Hepatocyte (in vitro differentiated cells): ENCODE data around the gene SHCBP1L. TPM values are rescaled to one million over a fixed set of nuclear protein-coding genes. Genes with fewer than 3 reads are reported as not detected.

Experiments
- DNase-seq: peaks from one replicate; pipeline ENCODE4 v3.0.0-alpha.2; 2016; ENCODE audit warnings: low spot score
- H2AFZ ChIP-seq: fragments of 200-600 bp; sonication (generic); 2 replicates; pipeline ENCODE4 v1.6.0; 2016; ENCODE audit warnings: antibody characterized with exemption, mild to moderate bottlenecking
- H3K27ac ChIP-seq: fragments of 200-600 bp; sonication (generic); 2 replicates; pipeline ENCODE4 v1.5.1; 2016; ENCODE audit warnings: mild to moderate bottlenecking
- H3K27me3 ChIP-seq: fragments of 200-600 bp; sonication (generic); 2 replicates; pipeline ENCODE4 v1.6.1; 2016
- H3K36me3 ChIP-seq: fragments of 200-600 bp; sonication (generic); replicated peaks from 2 replicates; pipeline ENCODE4 v1.5.1; 2016; ENCODE audit warnings: low read depth; ENCODE audit not compliant: insufficient read depth
- H3K4me1 ChIP-seq: fragments of 200-600 bp; sonication (generic); 2 replicates; pipeline ENCODE4 v1.5.1; 2016; ENCODE audit warnings: mild to moderate bottlenecking, moderate library complexity; ENCODE audit not compliant: insufficient read depth
- H3K4me2 ChIP-seq: fragments of 200-600 bp; sonication (generic); 2 replicates; pipeline ENCODE4 v1.6.0; 2016
- H3K4me3 ChIP-seq: fragments of 200-600 bp; sonication (generic); 2 replicates; pipeline ENCODE4 v1.5.1; 2016; ENCODE audit warnings: mild to moderate bottlenecking
- H3K79me2 ChIP-seq: fragments of 200-600 bp; sonication (generic); 2 replicates; pipeline ENCODE4 v1.6.0; 2017; ENCODE audit warnings: mild to moderate bottlenecking
- H3K9me2 ChIP-seq: fragments of 200-600 bp; sonication (generic); replicated peaks from 2 replicates; pipeline ENCODE4 v1.6.0; 2017; ENCODE audit warnings: mild to moderate bottlenecking; ENCODE audit not compliant: insufficient read depth
- H3K9me3 ChIP-seq: fragments of 200-600 bp; sonication (generic); 2 replicates; pipeline ENCODE4 v1.5.1; 2016; ENCODE audit warnings: low read depth, mild to moderate bottlenecking
- H4K20me1 ChIP-seq: fragments of 200-600 bp; sonication (generic); 2 replicates; pipeline ENCODE4 v1.6.0; 2016; ENCODE audit warnings: mild to moderate bottlenecking; ENCODE audit not compliant: insufficient read depth, poor library complexity, severe bottlenecking
- EZH2 ChIP-seq: fragments of 200-600 bp; sonication (generic); IDR thresholded peaks from 2 replicates; pipeline ENCODE4 v1.6.1; 2016; ENCODE audit warnings: antibody characterized with exemption, mild to moderate bottlenecking, borderline replicate concordance
- EZH2phosphoT487 ChIP-seq: fragments of 200-600 bp; sonication (generic); IDR thresholded peaks from one replicate; pipeline ENCODE4 v1.6.1; 2018; ENCODE audit warnings: antibody characterized with exemption, mild to moderate bottlenecking, low read depth, moderate library complexity; ENCODE audit not compliant: unreplicated experiment, severe bottlenecking
- WGBS: methylation state at CpG from one replicate; pipeline ENCODE4 v1.1.6; 2016; ENCODE audit warnings: low lambda C conversion rate; ENCODE audit errors: missing lambda C conversion rate; 5-methylcytosine and 5-hydroxymethylcytosine counted together
- polyA plus RNA-seq: library from polyadenylated mRNA; unstranded; fragments of >200 nt; fragmentation: Nextera tagmentation; extraction: Ambion mirVana; gene quantifications from 2 replicates; pipeline ENCODE4 v1.2.1, GENCODE V29; 2016
- total RNA-seq: library from RNA; depleted of rRNA; stranded (reverse); fragments of >200 nt; gene quantifications from 2 replicates; pipeline ENCODE4 v1.2.3, GENCODE V29; 2014
- TF ChIP-seq, protein P1 (sequence below): fragments of 200-600 bp; sonication (generic); IDR thresholded peaks from 2 replicates; pipeline ENCODE4 v1.5.1; 2016; ENCODE audit warnings: antibody characterized with exemption, mild to moderate bottlenecking; ENCODE audit not compliant: poor library complexity

Gene SHCBP1L
- total and polyA plus RNA-seq, 2 experiments from 2014 or later = not detected

DNA sequence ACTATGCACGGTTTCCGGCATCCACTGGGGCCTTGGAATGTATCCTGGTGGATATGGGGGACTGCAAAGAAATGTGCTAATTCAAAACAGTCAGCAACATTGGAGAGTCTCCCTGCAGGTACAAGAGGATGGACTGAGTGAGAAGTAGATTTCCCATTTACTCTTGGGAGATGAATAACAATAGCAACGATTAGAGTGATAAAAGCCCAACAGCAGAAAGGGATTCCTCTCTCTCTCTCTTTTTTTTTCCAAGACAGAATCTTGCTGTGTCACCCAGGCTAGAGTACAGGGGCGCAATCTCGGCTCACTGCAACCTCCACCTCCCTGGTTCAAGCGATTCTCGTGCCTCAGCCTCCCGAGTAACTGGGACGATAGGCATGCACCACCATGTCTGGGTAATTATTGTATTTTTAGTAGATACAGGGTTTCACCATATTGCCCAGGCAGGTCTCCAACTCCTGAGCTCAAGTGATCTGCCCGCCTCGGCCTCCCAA is 5.0 kb upstream of the SHCBP1L start:
- H3K9me2 ChIP-seq = no peaks in the 10 kb centered on the region
- no peaks in the 10 kb centered on the region for H3K27me3 ChIP-seq
- H3K36me3 ChIP-seq = no peaks in the 10 kb centered on the region
- H3K9me3 ChIP-seq = no peaks in the 10 kb centered on the region
- no peak overlapping the region for H3K4me2 ChIP-seq
- no peaks in the 10 kb centered on the region for H4K20me1 ChIP-seq
- no peaks in the 10 kb centered on the region for H3K4me1 ChIP-seq
- no peak overlapping the region for H3K4me3 ChIP-seq
- no peaks in the 10 kb centered on the region for H3K79me2 ChIP-seq
- TF ChIP-seq EZH2 (no peak), EZH2phosphoT487 (no peak)
- TF ChIP-seq, protein P1, sequence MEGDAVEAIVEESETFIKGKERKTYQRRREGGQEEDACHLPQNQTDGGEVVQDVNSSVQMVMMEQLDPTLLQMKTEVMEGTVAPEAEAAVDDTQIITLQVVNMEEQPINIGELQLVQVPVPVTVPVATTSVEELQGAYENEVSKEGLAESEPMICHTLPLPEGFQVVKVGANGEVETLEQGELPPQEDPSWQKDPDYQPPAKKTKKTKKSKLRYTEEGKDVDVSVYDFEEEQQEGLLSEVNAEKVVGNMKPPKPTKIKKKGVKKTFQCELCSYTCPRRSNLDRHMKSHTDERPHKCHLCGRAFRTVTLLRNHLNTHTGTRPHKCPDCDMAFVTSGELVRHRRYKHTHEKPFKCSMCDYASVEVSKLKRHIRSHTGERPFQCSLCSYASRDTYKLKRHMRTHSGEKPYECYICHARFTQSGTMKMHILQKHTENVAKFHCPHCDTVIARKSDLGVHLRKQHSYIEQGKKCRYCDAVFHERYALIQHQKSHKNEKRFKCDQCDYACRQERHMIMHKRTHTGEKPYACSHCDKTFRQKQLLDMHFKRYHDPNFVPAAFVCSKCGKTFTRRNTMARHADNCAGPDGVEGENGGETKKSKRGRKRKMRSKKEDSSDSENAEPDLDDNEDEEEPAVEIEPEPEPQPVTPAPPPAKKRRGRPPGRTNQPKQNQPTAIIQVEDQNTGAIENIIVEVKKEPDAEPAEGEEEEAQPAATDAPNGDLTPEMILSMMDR = no peak
- DNase-seq = no peak
- no peak overlapping the region for H3K27ac ChIP-seq
- no peak overlapping the region for H2AFZ ChIP-seq
- 74% methylated on average over 11 of the region's 11 CpGs for whole genome bisulfite sequencing

DNA sequence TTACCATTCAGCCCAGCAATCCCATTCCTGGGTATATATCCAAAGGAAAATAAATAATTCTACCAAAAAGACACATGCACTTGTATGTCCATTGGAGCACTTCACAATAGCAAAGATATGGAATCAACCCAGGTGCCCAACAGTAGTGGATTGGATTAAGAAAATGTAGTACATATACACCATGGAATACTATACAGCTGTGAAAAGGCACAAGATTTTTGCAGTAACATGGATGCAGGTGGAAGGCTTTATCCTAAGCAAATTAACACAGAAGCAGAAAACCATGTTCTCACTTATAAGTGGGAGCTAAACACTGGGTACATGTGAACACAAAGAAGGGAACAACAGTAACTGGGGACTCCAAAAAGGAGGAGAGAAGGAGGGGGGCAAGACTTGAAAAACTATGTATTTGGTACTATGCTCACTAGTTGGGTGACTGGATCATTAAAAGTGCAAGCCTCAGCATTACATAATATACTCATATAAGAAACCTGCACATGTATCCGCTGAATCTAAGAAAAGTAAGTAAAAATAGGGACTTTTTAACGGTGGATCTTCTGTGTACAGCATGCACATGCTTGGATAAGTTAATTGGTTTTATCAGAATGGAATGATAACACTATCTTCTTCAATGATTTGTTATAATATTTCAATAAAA is 3.9 kb upstream of the SHCBP1L start:
- Histone ChIP-seq H3K9me3 (no peaks in the 10 kb centered on the region), H3K9me2 (no peaks in the 10 kb centered on the region), H3K27me3 (no peaks in the 10 kb centered on the region), H3K4me3 (no peak overlapping the region), H3K79me2 (no peaks in the 10 kb centered on the region), H4K20me1 (no peaks in the 10 kb centered on the region), H3K4me1 (no peaks in the 10 kb centered on the region), H3K36me3 (no peaks in the 10 kb centered on the region), H3K4me2 (no peak overlapping the region), H2AFZ (no peak overlapping the region), H3K27ac (no peak overlapping the region)
- 92% methylated on average over 2 of the region's 2 CpGs for WGBS
- TF ChIP-seq EZH2phosphoT487 (no peak), EZH2 (no peak)
- TF ChIP-seq, protein P1 = no peak
- DNase-seq = no peak

DNA sequence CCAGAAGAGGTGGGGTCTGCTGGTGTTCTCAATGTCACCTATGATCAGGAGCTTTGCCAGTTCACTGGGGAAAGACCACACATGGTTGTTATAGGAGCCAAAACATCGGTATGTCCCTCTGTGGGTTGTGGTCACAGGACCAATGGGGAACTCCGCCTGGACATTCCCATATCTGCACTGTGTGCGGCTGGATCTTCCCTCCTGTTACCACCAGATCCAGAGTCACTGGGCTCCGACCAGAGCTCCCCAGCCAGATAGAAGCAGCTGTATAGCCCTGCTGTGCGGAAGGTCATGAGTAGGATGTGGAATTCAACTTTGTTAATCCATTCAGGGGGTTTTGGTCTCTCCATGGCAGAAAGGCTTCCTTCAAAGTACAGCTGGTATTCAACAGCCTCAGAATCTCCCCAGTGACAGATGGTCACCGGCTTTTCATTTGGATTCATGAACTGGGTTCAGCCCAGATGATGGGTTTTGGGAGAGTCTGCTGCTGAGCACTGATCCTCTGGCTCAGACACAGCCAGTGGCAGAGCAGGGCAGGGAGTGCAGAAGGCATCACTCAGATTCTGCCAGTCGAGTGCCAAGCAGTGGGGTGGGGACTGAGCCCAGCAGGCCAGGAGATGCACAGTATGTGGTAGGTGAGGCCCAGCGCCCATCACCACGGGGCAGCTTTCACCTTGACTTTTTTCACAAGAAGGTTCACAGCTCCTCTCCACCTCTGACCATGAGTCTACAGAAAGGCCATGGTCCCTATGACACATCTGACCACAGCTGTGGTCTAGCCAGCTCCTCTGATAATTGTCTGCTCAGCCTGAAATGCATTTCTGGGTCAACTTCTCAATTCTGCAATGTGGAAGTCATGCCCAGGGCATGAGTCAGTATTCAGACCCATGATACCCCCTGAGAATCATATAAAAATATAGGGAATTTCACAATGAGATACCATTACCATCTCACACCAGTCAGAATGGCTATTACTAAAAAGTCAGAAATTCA is 2.9 kb upstream of the SHCBP1L start:
- no peak overlapping the region for H3K4me2 ChIP-seq
- no peaks in the 10 kb centered on the region for H3K9me2 ChIP-seq
- H2AFZ ChIP-seq = no peak overlapping the region
- H3K79me2 ChIP-seq = no peaks in the 10 kb centered on the region
- DNase-seq = no peak
- WGBS = 94% methylated on average over 9 of the region's 9 CpGs
- H4K20me1 ChIP-seq = no peaks in the 10 kb centered on the region
- no peaks in the 10 kb centered on the region for H3K36me3 ChIP-seq
- H3K4me3 ChIP-seq = no peak overlapping the region
- no peaks in the 10 kb centered on the region for H3K9me3 ChIP-seq
- no peak overlapping the region for H3K27ac ChIP-seq
- H3K4me1 ChIP-seq = no peaks in the 10 kb centered on the region
- TF ChIP-seq EZH2 (no peak), EZH2phosphoT487 (no peak)
- TF ChIP-seq, protein P1 = no peak
- no peaks in the 10 kb centered on the region for H3K27me3 ChIP-seq
